Neural cell (in vitro differentiated cells): Measurements from ENCODE around the gene ADGRB2. TPM values are rescaled to one million over a fixed set of nuclear protein-coding genes. Genes with fewer than 3 reads are reported as not detected.
A peak's percentile ranks its signal among the peaks of the same experiment; 100 is the strongest.

Source experiments
- H2AFZ ChIP-seq: fragments of 200-600, 300-800 bp; sonication (generic), shearing (Covaris generic); 2 replicates; pipeline ENCODE4 v1.6.0; 2014; ENCODE audit warnings: low read depth, mild to moderate bottlenecking, antibody characterized with exemption, low read length, moderate library complexity
- H3F3A ChIP-seq: fragments of 200-600 bp; shearing (Covaris generic); 2 replicates; pipeline ENCODE4 v1.6.1; 2016; ENCODE audit warnings: mild to moderate bottlenecking, moderate library complexity, mixed read lengths, antibody characterized with exemption, low read length; ENCODE audit not compliant: insufficient read depth, poor library complexity, severe bottlenecking
- H3K27ac ChIP-seq: fragments of 200-600, 300-800 bp; sonication (generic), shearing (Covaris generic); 2 replicates; pipeline ENCODE4 v1.5.1; 2014; ENCODE audit warnings: mild to moderate bottlenecking, low read length, moderate library complexity
- H3K27me3 ChIP-seq: fragments of 300-800, 200-600 bp; sonication (generic), shearing (Covaris generic); 2 replicates; pipeline ENCODE4 v1.6.0; 2014; ENCODE audit warnings: mild to moderate bottlenecking, low read depth, low read length, moderate library complexity; ENCODE audit not compliant: insufficient read depth
- H3K36me3 ChIP-seq: fragments of 300-800, 200-600 bp; sonication (generic), shearing (Covaris generic); 2 replicates; pipeline ENCODE4 v1.5.1; 2014; ENCODE audit warnings: mild to moderate bottlenecking, antibody characterized with exemption, low read length, moderate library complexity; ENCODE audit not compliant: insufficient read depth
- H3K4me2 ChIP-seq: fragments of 300-800, 200-600 bp; sonication (generic), shearing (Covaris generic); 2 replicates; pipeline ENCODE4 v1.6.0; 2014; ENCODE audit warnings: mild to moderate bottlenecking, low read length
- H3K4me3 ChIP-seq: fragments of 300-800, 200-600 bp; sonication (generic), shearing (Covaris generic); 2 replicates; pipeline ENCODE4 v1.5.1; 2014; ENCODE audit warnings: mild to moderate bottlenecking, low read length, moderate library complexity
- H3K79me2 ChIP-seq: fragments of 200-600 bp; shearing (Covaris generic); replicated peaks from 2 replicates; pipeline ENCODE4 v1.6.0; 2014; ENCODE audit warnings: mild to moderate bottlenecking, low read length, moderate library complexity; ENCODE audit not compliant: insufficient read depth
- H3K9ac ChIP-seq: fragments of 300-800, 200-600 bp; sonication (generic), shearing (Covaris generic); 2 replicates; pipeline ENCODE4 v1.6.1; 2016; ENCODE audit warnings: mild to moderate bottlenecking, low read length, mixed read lengths
- H3K9me2 ChIP-seq: fragments of 200-600 bp; shearing (Covaris generic); 2 replicates; pipeline ENCODE4 v1.6.1; 2016; ENCODE audit warnings: mild to moderate bottlenecking, low read length, mixed read lengths; ENCODE audit not compliant: insufficient read depth
- H3K9me3 ChIP-seq: fragments of 200-600, 300-800 bp; sonication (generic), shearing (Covaris generic); 2 replicates; pipeline ENCODE4 v1.6.1; 2016; ENCODE audit warnings: mild to moderate bottlenecking, mixed run types, low read length, moderate library complexity, mixed read lengths
- H4K20me1 ChIP-seq: fragments of 200-600 bp; shearing (Covaris generic); 2 replicates; pipeline ENCODE4 v1.6.1; 2016; ENCODE audit warnings: mild to moderate bottlenecking, mixed run types; ENCODE audit not compliant: insufficient read depth
- CTCF ChIP-seq: fragments of 450-650 bp; IDR thresholded peaks from 2 replicates; pipeline ENCODE4 v1.5.1; 2014; ENCODE audit warnings: antibody characterized with exemption, mild to moderate bottlenecking, moderate library complexity; ENCODE audit not compliant: poor library complexity, severe bottlenecking
- EP300 ChIP-seq: fragments of 450-650 bp; conservative IDR thresholded peaks from 2 replicates; pipeline ENCODE4 v1.6.1; 2014; ENCODE audit warnings: antibody characterized with exemption, mild to moderate bottlenecking, moderate library complexity; ENCODE audit not compliant: poor library complexity, severe bottlenecking
- EZH2 ChIP-seq: fragments of 200-600, 300-800 bp; shearing (Covaris generic), sonication (generic); IDR thresholded peaks from 2 replicates; pipeline ENCODE4 v1.6.1; 2014; ENCODE audit warnings: antibody characterized with exemption, low read length, borderline replicate concordance, mild to moderate bottlenecking; ENCODE audit not compliant: insufficient read depth, poor library complexity, severe bottlenecking
- MXI1 ChIP-seq: fragments of 450-650 bp; conservative IDR thresholded peaks from 2 replicates; pipeline ENCODE4 v1.6.1; 2014; ENCODE audit warnings: antibody characterized with exemption, mild to moderate bottlenecking; ENCODE audit not compliant: poor library complexity, severe bottlenecking
- POLR2AphosphoS5 ChIP-seq: IDR thresholded peaks from 2 replicates; pipeline ENCODE4 v1.6.1; 2012
- RAD21 ChIP-seq: fragments of 450-650 bp; conservative IDR thresholded peaks from 2 replicates; pipeline ENCODE4 v1.6.1; 2014; ENCODE audit warnings: antibody characterized with exemption, mild to moderate bottlenecking, moderate library complexity
- REST ChIP-seq: IDR thresholded peaks from 2 replicates; pipeline ENCODE4 v1.6.1; 2012; ENCODE audit warnings: borderline replicate concordance
- SMC3 ChIP-seq: fragments of 450-650 bp; conservative IDR thresholded peaks from 2 replicates; pipeline ENCODE4 v1.6.1; 2014; ENCODE audit warnings: antibody characterized with exemption, mild to moderate bottlenecking, moderate library complexity; ENCODE audit not compliant: poor library complexity
- TAF1 ChIP-seq: IDR thresholded peaks from 2 replicates; pipeline ENCODE4 v1.6.1; 2012; ENCODE audit warnings: low read depth
- polyA plus RNA-seq: library from polyadenylated mRNA; depleted of rRNA; stranded (reverse); fragments of >200 nt; gene quantifications from 2 replicates; pipeline ENCODE4 v1.2.3, GENCODE V29; 2014

ADGRB2 gene
- polyA plus RNA-seq, 1 donor from 2014 or later = 45.0 TPM

- H3K27ac ChIP-seq = no peak overlapping the region
- H3F3A ChIP-seq = no peaks in the 10 kb centered on the region
- H2AFZ ChIP-seq = no peak overlapping the region
- H3K36me3 ChIP-seq = no peaks in the 10 kb centered on the region
- no peaks in the 10 kb centered on the region for H3K79me2 ChIP-seq
- TF ChIP-seq SMC3 = no peak
- no peaks in the 10 kb centered on the region for H3K9me3 ChIP-seq
- peaks cover 42% of the 10 kb centered on the region for H3K27me3 ChIP-seq
- no peaks in the 10 kb centered on the region for H4K20me1 ChIP-seq
- H3K9me2 ChIP-seq = no peaks in the 10 kb centered on the region
- H3K9ac ChIP-seq = peak overlapping the region; percentile 43
- peak overlapping the region; percentile 62 for H3K4me3 ChIP-seq
- H3K4me2 ChIP-seq = no peak overlapping the region
Observed at GRCh38 chr1:31772669-31773248, 8.6 kb upstream of the ADGRB2 start.

GRCh38 chr1:31771891-31772668 lies 7.9 kb upstream of the ADGRB2 start:
- Histone ChIP-seq H2AFZ (no peak overlapping the region), H3K9me2 (no peaks in the 10 kb centered on the region), H3K9ac (peak overlapping the region; percentile 43), H3F3A (no peaks in the 10 kb centered on the region), H3K36me3 (no peaks in the 10 kb centered on the region), H3K9me3 (no peaks in the 10 kb centered on the region), H3K79me2 (no peaks in the 10 kb centered on the region), H3K4me2 (peak overlapping the region; percentile 44), H3K27ac (no peak overlapping the region), H4K20me1 (no peaks in the 10 kb centered on the region), H3K4me3 (peak overlapping the region; percentile 62), H3K27me3 (peaks cover 42% of the 10 kb centered on the region)
- TF ChIP-seq POLR2AphosphoS5 = peak; percentile 5
- TF ChIP-seq SMC3 = no peak
- TF ChIP-seq TAF1 = no peak
- TF ChIP-seq CTCF = peak; percentile 37
- peak; percentile 36 for TF ChIP-seq MXI1

- Histone ChIP-seq H3K36me3 (no peaks in the 10 kb centered on the region), H3K9me2 (no peaks in the 10 kb centered on the region), H3K27me3 (peaks cover 40% of the 10 kb centered on the region), H3K9me3 (no peaks in the 10 kb centered on the region), H3K79me2 (no peaks in the 10 kb centered on the region), H3K4me2 (no peak overlapping the region), H2AFZ (no peak overlapping the region), H3K9ac (no peak overlapping the region), H4K20me1 (no peaks in the 10 kb centered on the region), H3K4me3 (no peak overlapping the region), H3F3A (no peaks in the 10 kb centered on the region), H3K27ac (no peak overlapping the region)
- TF ChIP-seq TAF1 = no peak
- TF ChIP-seq REST = no peak
- no peak for TF ChIP-seq MXI1
- TF ChIP-seq SMC3 = no peak
- TF ChIP-seq CTCF = no peak
- no peak for TF ChIP-seq EP300
- no peak for TF ChIP-seq POLR2AphosphoS5
- TF ChIP-seq RAD21 = no peak
- no peak for TF ChIP-seq EZH2
Observed at GRCh38 chr1:31769720-31770390, 5.7 kb upstream of the ADGRB2 start.
